Activated CD4-positive, alpha-beta T cell treated with anti-CD3 and anti-CD28 coated beads for 36 hours (primary cell): ENCODE results near the gene AKAP7. TPM values are rescaled to one million over a fixed set of nuclear protein-coding genes. Genes with fewer than 3 reads are reported as not detected.
A peak's percentile ranks its signal among the peaks of the same experiment; 100 is the strongest.
"Not testable (repeated sequence)": the region's sequence is repeated elsewhere in the genome, so short reads cannot be mapped to it uniquely, and the experiment has no call there.

Experiments
- ATAC-seq: fragments of 200-7000 bp; cut with Tn5 transposase; one replicate; pipeline ENCODE4 v1.10.0; 2021; ENCODE audit warnings: mild to moderate bottlenecking, moderate library complexity
- CTCF ChIA-PET: fragments of 350-600 bp; sonication (Branson Sonifier 250); formaldehyde crosslinking; loops from one replicate; lab custom pipeline; 2021; ENCODE audit warnings: antibody characterized with exemption; lab: Charles Lee
- POLR2A ChIA-PET: fragments of 350-600 bp; sonication (Branson Sonifier 250); formaldehyde crosslinking; loops from one replicate; lab custom pipeline; 2021; ENCODE audit warnings: antibody characterized with exemption, inconsistent platforms; lab: Charles Lee
- DNase-seq: peaks from one replicate; pipeline ENCODE4 v3.0.0-alpha.2; 2020
- H3K27ac Mint-ChIP-seq: one replicate; pipeline ENCODE4 v1.8.0; 2021; ENCODE audit warnings: mixed read lengths
- H3K27me3 Mint-ChIP-seq: one replicate; pipeline ENCODE4 v1.8.0; 2021; ENCODE audit warnings: mixed read lengths
- H3K36me3 Mint-ChIP-seq: one replicate; pipeline ENCODE4 v1.8.0; 2021; ENCODE audit warnings: low read depth, mixed read lengths
- H3K4me1 Mint-ChIP-seq: one replicate; pipeline ENCODE4 v1.8.0; 2021; ENCODE audit warnings: mixed read lengths
- H3K4me3 Mint-ChIP-seq: one replicate; pipeline ENCODE4 v1.8.0; 2021; ENCODE audit warnings: mild to moderate bottlenecking, moderate library complexity, mixed read lengths
- H3K9me3 Mint-ChIP-seq: one replicate; pipeline ENCODE4 v1.8.0; 2021; ENCODE audit warnings: low read depth, mixed read lengths
- intact Hi-C, 2 experiments: fragments of 100-400 bp; cut with DNase I in 1 of 2; cut with micrococcal nuclease in 1 of 2; formaldehyde crosslinking; loops; one replicate each; pipeline versions ENCODE4 v1.14.2 to v1.15.1; 2022 to 2024; cut with DNase I, micrococcal nuclease
- total RNA-seq, 2 experiments: library from RNA; stranded (reverse); gene quantifications; one replicate each; pipeline ENCODE4 v1.2.3, GENCODE V29; 2021

Gene AKAP7
- total RNA-seq, 2 experiments from 2014 or later = 5.1 to 6.0 TPM

- DNase-seq = no peak
- Mint-ChIP-seq H3K27me3 (no peaks in the 10 kb centered on the region), H3K4me3 (peak overlapping the region; percentile 9), H3K9me3 (no peaks in the 10 kb centered on the region), H3K36me3 (no peaks in the 10 kb centered on the region), H3K4me1 (peaks cover 49% of the 10 kb centered on the region), H3K27ac (peak overlapping the region; percentile 2)
- POLR2A ChIA-PET = no interaction called here
- peak; percentile 28 for ATAC-seq
- CTCF ChIA-PET = no interaction called here
- intact Hi-C loops = no loop called here
Measured at GRCh38 chr6:131251590-131252199, 116.4 kb downstream of the AKAP7 start.

GRCh38 chr6:131255434-131255833 is 120.2 kb downstream of the AKAP7 start:
- Mint-ChIP-seq H3K4me1 (peaks cover 55% of the 10 kb centered on the region), H3K4me3 (no peak overlapping the region)

GRCh38 chr6:131255911-131256310 is 120.6 kb downstream of the AKAP7 start:
- POLR2A ChIA-PET = no interaction called here
- no peaks in the 10 kb centered on the region for H3K27me3 Mint-ChIP-seq
- peaks cover 9% of the 10 kb centered on the region for H3K36me3 Mint-ChIP-seq
- no peak overlapping the region for H3K27ac Mint-ChIP-seq
- no peak overlapping the region for H3K4me3 Mint-ChIP-seq
- H3K4me1 Mint-ChIP-seq = peaks cover 50% of the 10 kb centered on the region
- intact Hi-C loops = no loop called here
- ATAC-seq (no peak), DNase-seq (no peak)
- CTCF ChIA-PET = interaction anchor here (0.6 kb wide), 1 partner anchor 278 kb away, joined by 3 read pairs; no protein-coding TSS in a partner anchor
- peaks cover 5% of the 10 kb centered on the region for H3K9me3 Mint-ChIP-seq

More at GRCh38 chr6:131255434-131255833, 120.2 kb downstream of the AKAP7 start:
- intact Hi-C loops = no loop called here
- H3K27ac Mint-ChIP-seq = no peak overlapping the region
- ATAC-seq = peak; percentile 47
- H3K9me3 Mint-ChIP-seq = peaks cover 4% of the 10 kb centered on the region
- peaks cover 5% of the 10 kb centered on the region for H3K36me3 Mint-ChIP-seq
- CTCF ChIA-PET = interaction anchor here (0.6 kb wide), 1 partner anchor 279 kb away, joined by 3 read pairs; no protein-coding TSS in a partner anchor
- DNase-seq = no peak
- no peaks in the 10 kb centered on the region for H3K27me3 Mint-ChIP-seq
- POLR2A ChIA-PET = no interaction called here

GRCh38 chr6:131257104-131257503 is 121.8 kb downstream of the AKAP7 start:
- intact Hi-C loops = no loop called here
- DNase-seq (no peak), ATAC-seq (no peak)
- POLR2A ChIA-PET = no interaction called here
- CTCF ChIA-PET = interaction anchor here (0.5 to 0.7 kb wide), 2 partner anchors 31 to 34 kb away, joined by 3 read pairs; no protein-coding TSS in a partner anchor
- Mint-ChIP-seq H3K36me3 (peaks cover 14% of the 10 kb centered on the region), H3K27ac (no peak overlapping the region), H3K9me3 (peaks cover 8% of the 10 kb centered on the region), H3K4me3 (no peak overlapping the region), H3K27me3 (no peaks in the 10 kb centered on the region), H3K4me1 (peaks cover 38% of the 10 kb centered on the region)

- peaks cover 15% of the 10 kb centered on the region for H3K36me3 Mint-ChIP-seq
- no peak for ATAC-seq
- DNase-seq = no peak
- ChIA-PET CTCF (interaction anchor here (0.9 kb wide), 1 partner anchor 202 kb away, joined by 3 read pairs; no protein-coding TSS in a partner anchor), POLR2A (no interaction called here)
- H3K27ac Mint-ChIP-seq = no peak overlapping the region
- no peaks in the 10 kb centered on the region for H3K27me3 Mint-ChIP-seq
- peaks cover 8% of the 10 kb centered on the region for H3K9me3 Mint-ChIP-seq
- no peak overlapping the region for H3K4me3 Mint-ChIP-seq
- H3K4me1 Mint-ChIP-seq = peaks cover 30% of the 10 kb centered on the region
- intact Hi-C loops = no loop called here
Measured at GRCh38 chr6:131258010-131258652, 122.9 kb downstream of the AKAP7 start.

- ATAC-seq (no peak), DNase-seq (no peak)
- Mint-ChIP-seq H3K4me3 (no peak overlapping the region), H3K9me3 (peaks cover 8% of the 10 kb centered on the region), H3K27ac (no peak overlapping the region), H3K36me3 (peaks cover 16% of the 10 kb centered on the region), H3K27me3 (no peaks in the 10 kb centered on the region), H3K4me1 (peaks cover 31% of the 10 kb centered on the region)
- CTCF ChIA-PET = interaction anchor here (0.9 kb wide), 1 partner anchor 201 kb away, joined by 3 read pairs; no protein-coding TSS in a partner anchor
- intact Hi-C loops = no loop called here
- POLR2A ChIA-PET = interaction anchor here (0.5 kb wide), 1 partner anchor 1338 kb away, joined by 3 read pairs; no protein-coding TSS in a partner anchor
Measured at GRCh38 chr6:131258816-131259476, 123.7 kb downstream of the AKAP7 start.

GRCh38 chr6:131260960-131261359 is 125.7 kb downstream of the AKAP7 start:
- H3K27me3 Mint-ChIP-seq, ATAC-seq, H3K27ac Mint-ChIP-seq, intact Hi-C loops, POLR2A ChIA-PET, H3K9me3 Mint-ChIP-seq, H3K4me3 Mint-ChIP-seq, DNase-seq: not testable (repeated sequence)
- peaks cover 22% of the 10 kb centered on the region for H3K36me3 Mint-ChIP-seq
- CTCF ChIA-PET = interaction anchor here (1.2 kb wide), 1 partner anchor 10 kb away, joined by 3 read pairs; no protein-coding TSS in a partner anchor
- H3K4me1 Mint-ChIP-seq = peaks cover 22% of the 10 kb centered on the region

- no peak overlapping the region for H3K27ac Mint-ChIP-seq
- ATAC-seq = no peak
- H3K9me3 Mint-ChIP-seq = peaks cover 8% of the 10 kb centered on the region
- ChIA-PET CTCF (no interaction called here), POLR2A (no interaction called here)
- H3K27me3 Mint-ChIP-seq = no peaks in the 10 kb centered on the region
- H3K36me3 Mint-ChIP-seq = peaks cover 28% of the 10 kb centered on the region
- intact Hi-C loops = no loop called here
- H3K4me3 Mint-ChIP-seq = no peak overlapping the region
- peaks cover 27% of the 10 kb centered on the region for H3K4me1 Mint-ChIP-seq
- DNase-seq = no peak
Measured at GRCh38 chr6:131262060-131262459, 126.8 kb downstream of the AKAP7 start.

GRCh38 chr6:131265939-131266338 is 130.7 kb downstream of the AKAP7 start:
- Mint-ChIP-seq H3K9me3 (peaks cover 5% of the 10 kb centered on the region), H3K36me3 (peaks cover 35% of the 10 kb centered on the region), H3K4me1 (peaks cover 36% of the 10 kb centered on the region), H3K27me3 (no peaks in the 10 kb centered on the region), H3K27ac (no peak overlapping the region), H3K4me3 (no peak overlapping the region)
- CTCF ChIA-PET = no interaction called here
- DNase-seq (no peak), ATAC-seq (no peak)
- intact Hi-C loops = no loop called here
- POLR2A ChIA-PET = no interaction called here

- ChIA-PET CTCF (no interaction called here), POLR2A (no interaction called here)
- DNase-seq = no peak
- Mint-ChIP-seq H3K4me3 (no peak overlapping the region), H3K9me3 (peaks cover 12% of the 10 kb centered on the region), H3K27me3 (no peaks in the 10 kb centered on the region), H3K27ac (no peak overlapping the region), H3K4me1 (peaks cover 42% of the 10 kb centered on the region), H3K36me3 (peaks cover 40% of the 10 kb centered on the region)
- no peak for ATAC-seq
- intact Hi-C loops = no loop called here
Measured at GRCh38 chr6:131268303-131268702, 133.0 kb downstream of the AKAP7 start.

GRCh38 chr6:131269565-131270391 is 134.5 kb downstream of the AKAP7 start:
- Mint-ChIP-seq H3K4me3 (no peak overlapping the region), H3K27ac (peak overlapping the region; percentile 62), H3K27me3 (no peaks in the 10 kb centered on the region), H3K4me1 (peaks cover 50% of the 10 kb centered on the region), H3K9me3 (peaks cover 18% of the 10 kb centered on the region), H3K36me3 (peaks cover 46% of the 10 kb centered on the region)
- ATAC-seq (peak; percentile 80), DNase-seq (no peak)
- intact Hi-C loops = no loop called here
- CTCF ChIA-PET = interaction anchor here (1.5 to 2.1 kb wide), 2 partner anchors 11 to 385 kb away, joined by 4 to 5 read pairs; no protein-coding TSS in a partner anchor
- POLR2A ChIA-PET = no interaction called here
